ENCODE data around the gene BCL11A. TPM values are rescaled to one million over a fixed set of nuclear protein-coding genes. Genes with fewer than 3 reads are reported as not detected.

Gene BCL11A
- total and polyA plus RNA-seq, 2 donors from 2014 or later, result 1.4 to 8.7 TPM

DNA sequence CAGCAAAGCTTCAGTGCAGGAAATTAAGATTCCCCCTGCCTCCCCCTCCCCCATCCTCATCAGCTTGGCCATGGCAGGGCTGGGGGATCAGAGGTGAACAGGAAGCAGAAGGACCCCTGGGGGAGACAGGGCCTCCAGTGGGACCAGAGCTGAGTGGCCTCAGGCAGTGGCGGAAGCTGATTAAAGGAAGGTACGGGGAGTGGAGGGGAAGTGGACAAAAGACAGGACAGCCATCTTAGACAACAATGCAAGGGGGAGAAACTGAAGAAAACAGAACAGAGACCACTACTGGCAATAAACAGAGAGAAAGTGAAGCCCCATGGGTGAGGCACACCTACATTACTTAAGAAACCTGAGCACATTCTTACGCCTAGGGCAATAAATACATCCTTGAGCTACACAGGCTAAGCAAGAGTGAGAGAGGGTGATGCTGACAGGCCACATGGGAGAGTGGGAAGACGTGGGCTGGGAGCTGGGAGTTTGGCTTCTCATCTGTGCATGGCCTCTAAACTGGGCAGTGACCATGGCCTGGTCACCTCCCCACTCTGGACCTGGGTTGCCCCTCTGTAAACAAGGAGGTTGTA is 59.6 kb downstream of the BCL11A start:
- no peak overlapping the region for H3K9ac ChIP-seq (ENCODE audit: low read length in 3 of 3)
- intact Hi-C loops (cut with DNase I), result no loop called here
- no peaks in the 10 kb centered on the region for H3K36me3 ChIP-seq (ENCODE audit: control insufficient read depth in 2 of 3, insufficient read depth in 3 of 3, low read length in 3 of 3)
- TF ChIP-seq, protein P1, sequence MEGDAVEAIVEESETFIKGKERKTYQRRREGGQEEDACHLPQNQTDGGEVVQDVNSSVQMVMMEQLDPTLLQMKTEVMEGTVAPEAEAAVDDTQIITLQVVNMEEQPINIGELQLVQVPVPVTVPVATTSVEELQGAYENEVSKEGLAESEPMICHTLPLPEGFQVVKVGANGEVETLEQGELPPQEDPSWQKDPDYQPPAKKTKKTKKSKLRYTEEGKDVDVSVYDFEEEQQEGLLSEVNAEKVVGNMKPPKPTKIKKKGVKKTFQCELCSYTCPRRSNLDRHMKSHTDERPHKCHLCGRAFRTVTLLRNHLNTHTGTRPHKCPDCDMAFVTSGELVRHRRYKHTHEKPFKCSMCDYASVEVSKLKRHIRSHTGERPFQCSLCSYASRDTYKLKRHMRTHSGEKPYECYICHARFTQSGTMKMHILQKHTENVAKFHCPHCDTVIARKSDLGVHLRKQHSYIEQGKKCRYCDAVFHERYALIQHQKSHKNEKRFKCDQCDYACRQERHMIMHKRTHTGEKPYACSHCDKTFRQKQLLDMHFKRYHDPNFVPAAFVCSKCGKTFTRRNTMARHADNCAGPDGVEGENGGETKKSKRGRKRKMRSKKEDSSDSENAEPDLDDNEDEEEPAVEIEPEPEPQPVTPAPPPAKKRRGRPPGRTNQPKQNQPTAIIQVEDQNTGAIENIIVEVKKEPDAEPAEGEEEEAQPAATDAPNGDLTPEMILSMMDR (IDR thresholded peaks at IDR 0.05; ENCODE audit: borderline replicate concordance, extremely low read depth, insufficient read depth), result no peak
- DNase-seq (no peak), FAIRE-seq (no peak)
- H3K27me3 ChIP-seq (ENCODE audit: control insufficient read depth, insufficient read depth, low read length), result no peaks in the 10 kb centered on the region
- no peak overlapping the region for H3K4me3 ChIP-seq (ENCODE audit: low read length in 3 of 3)
- H3K27ac ChIP-seq (ENCODE audit: low read depth in 2 of 2, low read length in 2 of 2), result no peak overlapping the region
- no peaks in the 10 kb centered on the region for H3K9me3 ChIP-seq (ENCODE audit: control insufficient read depth in 2 of 3, insufficient read depth in 1 of 3, low read length in 3 of 3)
- no peaks in the 10 kb centered on the region for H3K4me1 ChIP-seq (ENCODE audit: control insufficient read depth in 2 of 3, insufficient read depth in 2 of 3, low read depth in 1 of 3, low read length in 3 of 3)

- H3K27ac ChIP-seq (ENCODE audit: low read depth in 2 of 2, low read length in 2 of 2), result no peak overlapping the region
- intact Hi-C loops (cut with DNase I), result no loop called here
- TF ChIP-seq, protein P1 (IDR thresholded peaks at IDR 0.05; ENCODE audit: borderline replicate concordance, extremely low read depth, insufficient read depth), result no peak
- DNase-seq, result no peak
- H3K9me3 ChIP-seq (ENCODE audit: control insufficient read depth in 2 of 3, insufficient read depth in 1 of 3, low read length in 3 of 3), result no peaks in the 10 kb centered on the region
- H3K36me3 ChIP-seq (ENCODE audit: control insufficient read depth in 2 of 3, insufficient read depth in 3 of 3, low read length in 3 of 3), result no peaks in the 10 kb centered on the region
- no peak for FAIRE-seq
- no peaks in the 10 kb centered on the region for H3K27me3 ChIP-seq (ENCODE audit: control insufficient read depth, insufficient read depth, low read length)
- no peak overlapping the region for H3K4me3 ChIP-seq (ENCODE audit: low read length in 3 of 3)
- no peaks in the 10 kb centered on the region for H3K4me1 ChIP-seq (ENCODE audit: control insufficient read depth in 2 of 3, insufficient read depth in 2 of 3, low read depth in 1 of 3, low read length in 3 of 3)
- no peak overlapping the region for H3K9ac ChIP-seq (ENCODE audit: low read length in 3 of 3)
Measured at GRCh38 chr2:60492548-60492947, 60.9 kb downstream of the BCL11A start.

DNA sequence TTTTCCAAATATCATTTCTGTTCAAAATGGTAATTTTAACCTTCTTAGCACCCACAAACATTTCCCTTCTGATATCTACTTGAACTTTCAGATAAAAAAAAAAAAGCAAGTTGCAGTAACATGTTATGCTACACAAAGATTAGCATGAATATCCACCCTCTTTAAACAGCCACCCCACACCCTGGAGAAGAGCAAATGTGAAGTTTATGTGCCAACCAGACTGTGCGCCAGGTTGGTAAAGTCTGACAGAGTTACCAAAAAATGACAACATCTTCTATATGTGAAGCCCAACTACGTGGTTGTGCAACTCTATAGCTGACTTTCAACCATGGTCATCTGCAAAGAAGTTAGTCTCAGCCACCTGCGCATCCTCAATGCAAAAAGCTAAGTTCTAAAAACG is 62.6 kb downstream of the BCL11A start:
- intact Hi-C loops (cut with DNase I), result no loop called here
- H3K9me3 ChIP-seq (ENCODE audit: control insufficient read depth in 2 of 3, insufficient read depth in 1 of 3, low read length in 3 of 3), result no peaks in the 10 kb centered on the region
- H3K4me1 ChIP-seq (ENCODE audit: control insufficient read depth in 2 of 3, insufficient read depth in 2 of 3, low read depth in 1 of 3, low read length in 3 of 3), result no peaks in the 10 kb centered on the region
- no peak overlapping the region for H3K27ac ChIP-seq (ENCODE audit: low read depth in 2 of 2, low read length in 2 of 2)
- TF ChIP-seq, protein P1 (IDR thresholded peaks at IDR 0.05; ENCODE audit: borderline replicate concordance, extremely low read depth, insufficient read depth), result no peak
- H3K9ac ChIP-seq (ENCODE audit: low read length in 3 of 3), result no peak overlapping the region
- no peak for FAIRE-seq
- no peaks in the 10 kb centered on the region for H3K36me3 ChIP-seq (ENCODE audit: control insufficient read depth in 2 of 3, insufficient read depth in 3 of 3, low read length in 3 of 3)
- no peak for DNase-seq
- no peaks in the 10 kb centered on the region for H3K27me3 ChIP-seq (ENCODE audit: control insufficient read depth, insufficient read depth, low read length)
- no peak overlapping the region for H3K4me3 ChIP-seq (ENCODE audit: low read length in 3 of 3)

- no peak overlapping the region for H3K9ac ChIP-seq (ENCODE audit: low read length in 3 of 3)
- DNase-seq (no peak), FAIRE-seq (no peak)
- H3K27me3 ChIP-seq (ENCODE audit: control insufficient read depth, insufficient read depth, low read length), result no peaks in the 10 kb centered on the region
- H3K36me3 ChIP-seq (ENCODE audit: control insufficient read depth in 2 of 3, insufficient read depth in 3 of 3, low read length in 3 of 3), result no peaks in the 10 kb centered on the region
- no peaks in the 10 kb centered on the region for H3K9me3 ChIP-seq (ENCODE audit: control insufficient read depth in 2 of 3, insufficient read depth in 1 of 3, low read length in 3 of 3)
- no peaks in the 10 kb centered on the region for H3K4me1 ChIP-seq (ENCODE audit: control insufficient read depth in 2 of 3, insufficient read depth in 2 of 3, low read depth in 1 of 3, low read length in 3 of 3)
- intact Hi-C loops (cut with DNase I), result no loop called here
- H3K27ac ChIP-seq (ENCODE audit: low read depth in 2 of 2, low read length in 2 of 2), result no peak overlapping the region
- TF ChIP-seq, protein P1 (IDR thresholded peaks at IDR 0.05; ENCODE audit: borderline replicate concordance, extremely low read depth, insufficient read depth), result no peak
- H3K4me3 ChIP-seq (ENCODE audit: low read length in 3 of 3), result no peak overlapping the region
Measured at GRCh38 chr2:60490441-60490840, 63.0 kb downstream of the BCL11A start.

Measured in kidney (tissue), 14 donors.